H9 (cell line): ENCODE data around the gene UCP3. TPM values are rescaled to one million over a fixed set of nuclear protein-coding genes. Genes with fewer than 3 reads are reported as not detected.

ENCODE experiments used
- DNase-seq: peaks from one replicate; pipeline ENCODE4 v3.0.0-alpha.2; 2017
- H2AFZ ChIP-seq: one replicate; pipeline ENCODE4 v1.6.1; 2013; ENCODE audit warnings: mild to moderate bottlenecking, low read length, control low read depth, moderate library complexity
- H2AK5ac ChIP-seq: 2 replicates; pipeline ENCODE4 v1.6.1; 2013; ENCODE audit warnings: low read length, control low read depth, mixed read lengths; ENCODE audit not compliant: insufficient read length
- H2BK120ac ChIP-seq: one replicate; pipeline ENCODE4 v1.6.1; 2013; ENCODE audit warnings: low read depth, mild to moderate bottlenecking, low read length, control low read depth, inconsistent platforms; ENCODE audit not compliant: poor library complexity, severe bottlenecking
- H2BK12ac ChIP-seq: 2 replicates; pipeline ENCODE4 v1.6.1; 2013; ENCODE audit warnings: low read length, control low read depth, mixed read lengths, low read depth; ENCODE audit not compliant: insufficient read length
- H2BK15ac ChIP-seq: 2 replicates; pipeline ENCODE4 v1.6.1; 2013; ENCODE audit warnings: low read depth, low read length, control low read depth
- H2BK20ac ChIP-seq: one replicate; pipeline ENCODE4 v1.6.1; 2013; ENCODE audit warnings: low read depth, mild to moderate bottlenecking, low read length, control low read depth, inconsistent platforms; ENCODE audit not compliant: poor library complexity, severe bottlenecking
- H2BK5ac ChIP-seq: 2 replicates; pipeline ENCODE4 v1.6.1; 2013; ENCODE audit warnings: low read length, control low read depth, mixed read lengths; ENCODE audit not compliant: insufficient read length
- H3K14ac ChIP-seq: 2 replicates; pipeline ENCODE4 v1.6.1; 2013; ENCODE audit warnings: low read length, control low read depth; ENCODE audit not compliant: insufficient read depth
- H3K18ac ChIP-seq: 2 replicates; pipeline ENCODE4 v1.6.1; 2013; ENCODE audit warnings: low read depth, mild to moderate bottlenecking, mixed read lengths, low read length, control low read depth; ENCODE audit not compliant: insufficient read length
- H3K23ac ChIP-seq: 2 replicates; pipeline ENCODE4 v1.6.1; 2013; ENCODE audit warnings: low read length, control low read depth, mixed read lengths, low read depth; ENCODE audit not compliant: insufficient read length
- H3K23me2 ChIP-seq: 2 replicates; pipeline ENCODE4 v1.6.1; 2013; ENCODE audit warnings: low read depth, mild to moderate bottlenecking, mixed read lengths, low read length, control low read depth; ENCODE audit not compliant: insufficient read length, poor library complexity, severe bottlenecking
- H3K27ac ChIP-seq: 2 replicates; pipeline ENCODE4 v1.5.1; 2013; ENCODE audit warnings: low read length, control low read depth, mixed read lengths, low read depth; ENCODE audit not compliant: insufficient read length
- H3K27me3 ChIP-seq: 2 replicates; pipeline ENCODE4 v1.6.1; 2013; ENCODE audit warnings: low read length, control low read depth, inconsistent platforms; ENCODE audit not compliant: insufficient read depth
- H3K4ac ChIP-seq: 2 replicates; pipeline ENCODE4 v1.6.1; 2013; ENCODE audit warnings: low read depth, mild to moderate bottlenecking, control low read depth, inconsistent platforms, low read length, moderate library complexity
- H3K4me1 ChIP-seq: 2 replicates; pipeline ENCODE4 v1.6.1; 2013; ENCODE audit warnings: low read length, control low read depth, inconsistent platforms; ENCODE audit not compliant: insufficient read depth
- H3K4me2 ChIP-seq: 2 replicates; pipeline ENCODE4 v1.6.1; 2013; ENCODE audit warnings: low read length, control low read depth, mixed read lengths; ENCODE audit not compliant: insufficient read length, insufficient read depth
- H3K56ac ChIP-seq: 2 replicates; pipeline ENCODE4 v1.6.1; 2013; ENCODE audit warnings: low read depth, mild to moderate bottlenecking, mixed read lengths, low read length, control low read depth; ENCODE audit not compliant: insufficient read length
- H3K79me1 ChIP-seq: 2 replicates; pipeline ENCODE4 v1.6.1; 2013; ENCODE audit warnings: low read depth, mild to moderate bottlenecking, moderate library complexity, low read length, control low read depth, inconsistent platforms; ENCODE audit not compliant: insufficient read depth, poor library complexity, severe bottlenecking
- H3K79me2 ChIP-seq: 2 replicates; pipeline ENCODE4 v1.6.1; 2013; ENCODE audit warnings: low read length, control low read depth, inconsistent platforms; ENCODE audit not compliant: insufficient read depth
- H3K9ac ChIP-seq: 2 replicates; pipeline ENCODE4 v1.6.1; 2013; ENCODE audit warnings: low read length, control low read depth, mixed read lengths; ENCODE audit not compliant: insufficient read length; ENCODE audit errors: extremely low read depth
- H3K9me3 ChIP-seq: one replicate; pipeline ENCODE4 v1.6.1; 2013; ENCODE audit warnings: low read depth, low read length, inconsistent platforms; ENCODE audit not compliant: control insufficient read depth
- H3T11ph ChIP-seq: one replicate; pipeline ENCODE4 v1.6.1; 2013; ENCODE audit warnings: mild to moderate bottlenecking, low read length, control low read depth, inconsistent platforms
- H4K20me1 ChIP-seq: one replicate; pipeline ENCODE4 v1.6.1; 2013; ENCODE audit not compliant: control insufficient read depth, insufficient read length, insufficient read depth
- H4K5ac ChIP-seq: 2 replicates; pipeline ENCODE4 v1.6.1; 2013; ENCODE audit warnings: low read depth, mild to moderate bottlenecking, mixed read lengths, low read length, control low read depth; ENCODE audit not compliant: insufficient read length
- H4K8ac ChIP-seq: replicated peaks from 2 replicates; pipeline ENCODE4 v1.6.1; 2013; ENCODE audit warnings: low read length, control low read depth, mixed read lengths, low read depth; ENCODE audit not compliant: insufficient read length
- H4K91ac ChIP-seq: 2 replicates; pipeline ENCODE4 v1.6.1; 2013; ENCODE audit warnings: low read depth, mild to moderate bottlenecking, moderate library complexity, mixed read lengths, low read length, control low read depth; ENCODE audit not compliant: insufficient read length
- H3K27ac Mint-ChIP-seq, 3 experiments: 2 replicates in 2 of 3; 3 replicates in 1 of 3; pipeline ENCODE4 v1.8.0; 2020 to 2021; ENCODE audit warnings: mixed read lengths in 3 of 3, mild to moderate bottlenecking in 1 of 3, moderate library complexity in 1 of 3
- H3K27me3 Mint-ChIP-seq: 2 replicates; pipeline ENCODE4 v1.8.0; 2021; ENCODE audit warnings: low read depth, mild to moderate bottlenecking, moderate library complexity, mixed read lengths
- H3K36me3 Mint-ChIP-seq, 3 experiments: 2 replicates in 2 of 3; 3 replicates in 1 of 3; pipeline ENCODE4 v1.8.0; 2020 to 2021; ENCODE audit warnings: low read depth in 3 of 3, mixed read lengths in 3 of 3; ENCODE audit not compliant: insufficient read depth in 1 of 3
- H3K4me1 Mint-ChIP-seq, 2 experiments: 2 replicates each; pipeline ENCODE4 v1.8.0; 2020; ENCODE audit warnings: mixed read lengths in 2 of 2
- H3K4me3 Mint-ChIP-seq, 2 experiments: 2 replicates in 1 of 2; 3 replicates in 1 of 2; pipeline ENCODE4 v1.8.0; 2020 to 2021; ENCODE audit warnings: mild to moderate bottlenecking in 2 of 2, mixed read lengths in 2 of 2, moderate library complexity in 1 of 2
- H3K9me3 Mint-ChIP-seq, 2 experiments: 2 replicates in 1 of 2; 3 replicates in 1 of 2; pipeline ENCODE4 v1.8.0; 2020; ENCODE audit warnings: mild to moderate bottlenecking in 2 of 2, mixed read lengths in 2 of 2, moderate library complexity in 1 of 2
- WGBS: extraction: QIAGEN DNeasy Blood & Tissue Kit; methylation state at CpG from one replicate; pipeline ENCODE4 v1.1.7; 2013; ENCODE audit warnings: missing lambda C conversion rate, low lambda C conversion rate, mixed read lengths; ENCODE audit not compliant: insufficient read length; ENCODE audit errors: extremely low coverage; 5-methylcytosine and 5-hydroxymethylcytosine counted together
- total RNA-seq: library from RNA; stranded (reverse); gene quantifications from 2 replicates; pipeline ENCODE4 v1.2.1, GENCODE V29; 2021
- TF ChIP-seq, protein P1 (sequence below): fragments of 200-600 bp; sonication (generic); conservative IDR thresholded peaks from 3 replicates; pipeline ENCODE4 v1.8.0; 2021; ENCODE audit warnings: antibody characterized with exemption, mild to moderate bottlenecking

The UCP3 gene
- total RNA-seq, 1 experiment from 2014 or later: 0.85 TPM

GRCh38 chr11:73972187-73972586, 36.7 kb downstream of the UCP3 start:
- Histone ChIP-seq H3K79me2 (no peaks in the 10 kb centered on the region), H2AFZ (no peak overlapping the region), H3K27ac (no peak overlapping the region), H4K8ac (no peak overlapping the region), H3K4me1 (no peaks in the 10 kb centered on the region), H2BK120ac (no peak overlapping the region), H3K56ac (no peak overlapping the region), H3K4ac (no peak overlapping the region), H3K23me2 (no peaks in the 10 kb centered on the region), H4K20me1 (no peaks in the 10 kb centered on the region), H3K14ac (no peak overlapping the region), H2BK12ac (no peak overlapping the region), H3K4me2 (no peak overlapping the region), H3K23ac (no peak overlapping the region), H4K5ac (no peak overlapping the region), H2BK20ac (no peak overlapping the region), H3K9me3 (no peaks in the 10 kb centered on the region), H3K18ac (no peak overlapping the region), H3T11ph (no peak overlapping the region), H2BK5ac (no peak overlapping the region), H3K79me1 (no peaks in the 10 kb centered on the region), H3K9ac (no peak overlapping the region), H4K91ac (no peak overlapping the region), H2AK5ac (no peak overlapping the region), H3K27me3 (no peaks in the 10 kb centered on the region), H2BK15ac (no peak overlapping the region)
- WGBS: no CpG with 5 or more reads among the region's 1 CpG
- Mint-ChIP-seq H3K4me1 (peaks cover 0 to 5% of the 10 kb centered on the region in 2 experiments; a peak in 1 of 4 replicates), H3K36me3 (peaks cover 25 to 36% (median 34%) of the 10 kb centered on the region in 3 experiments; a peak in 6 of 7 replicates), H3K9me3 (no peaks in the 10 kb centered on the region), H3K27me3 (peaks cover 2% of the 10 kb centered on the region), H3K4me3 (no peak overlapping the region), H3K27ac (no peak overlapping the region)
- DNase-seq: no peak
- TF ChIP-seq, protein P1, sequence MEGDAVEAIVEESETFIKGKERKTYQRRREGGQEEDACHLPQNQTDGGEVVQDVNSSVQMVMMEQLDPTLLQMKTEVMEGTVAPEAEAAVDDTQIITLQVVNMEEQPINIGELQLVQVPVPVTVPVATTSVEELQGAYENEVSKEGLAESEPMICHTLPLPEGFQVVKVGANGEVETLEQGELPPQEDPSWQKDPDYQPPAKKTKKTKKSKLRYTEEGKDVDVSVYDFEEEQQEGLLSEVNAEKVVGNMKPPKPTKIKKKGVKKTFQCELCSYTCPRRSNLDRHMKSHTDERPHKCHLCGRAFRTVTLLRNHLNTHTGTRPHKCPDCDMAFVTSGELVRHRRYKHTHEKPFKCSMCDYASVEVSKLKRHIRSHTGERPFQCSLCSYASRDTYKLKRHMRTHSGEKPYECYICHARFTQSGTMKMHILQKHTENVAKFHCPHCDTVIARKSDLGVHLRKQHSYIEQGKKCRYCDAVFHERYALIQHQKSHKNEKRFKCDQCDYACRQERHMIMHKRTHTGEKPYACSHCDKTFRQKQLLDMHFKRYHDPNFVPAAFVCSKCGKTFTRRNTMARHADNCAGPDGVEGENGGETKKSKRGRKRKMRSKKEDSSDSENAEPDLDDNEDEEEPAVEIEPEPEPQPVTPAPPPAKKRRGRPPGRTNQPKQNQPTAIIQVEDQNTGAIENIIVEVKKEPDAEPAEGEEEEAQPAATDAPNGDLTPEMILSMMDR: no peak
